ENCODE measurements around the gene XPNPEP2.

- no peak for TF ChIP-seq CTCF (conservative IDR thresholded peaks at IDR 0.05)
- no peak for TF ChIP-seq EZH2 (IDR thresholded peaks at IDR 0.05; ENCODE audit: low read depth)
Observed at GRCh38 chrX:129738466-129739308, at the start of gene XPNPEP2.
